HG03439 (cell line): ENCODE measurements around the gene YTHDC1.
A peak's percentile ranks its signal among the peaks of the same experiment; 100 is the strongest.

Experiments
- ATAC-seq: cut with Tn5 transposase; IDR thresholded peaks from one replicate; pipeline ENCODE4 v1.9.1; 2021; ENCODE audit warnings: mild to moderate bottlenecking, moderate library complexity; ENCODE audit not compliant: unreplicated experiment

YTHDC1 gene

DNA sequence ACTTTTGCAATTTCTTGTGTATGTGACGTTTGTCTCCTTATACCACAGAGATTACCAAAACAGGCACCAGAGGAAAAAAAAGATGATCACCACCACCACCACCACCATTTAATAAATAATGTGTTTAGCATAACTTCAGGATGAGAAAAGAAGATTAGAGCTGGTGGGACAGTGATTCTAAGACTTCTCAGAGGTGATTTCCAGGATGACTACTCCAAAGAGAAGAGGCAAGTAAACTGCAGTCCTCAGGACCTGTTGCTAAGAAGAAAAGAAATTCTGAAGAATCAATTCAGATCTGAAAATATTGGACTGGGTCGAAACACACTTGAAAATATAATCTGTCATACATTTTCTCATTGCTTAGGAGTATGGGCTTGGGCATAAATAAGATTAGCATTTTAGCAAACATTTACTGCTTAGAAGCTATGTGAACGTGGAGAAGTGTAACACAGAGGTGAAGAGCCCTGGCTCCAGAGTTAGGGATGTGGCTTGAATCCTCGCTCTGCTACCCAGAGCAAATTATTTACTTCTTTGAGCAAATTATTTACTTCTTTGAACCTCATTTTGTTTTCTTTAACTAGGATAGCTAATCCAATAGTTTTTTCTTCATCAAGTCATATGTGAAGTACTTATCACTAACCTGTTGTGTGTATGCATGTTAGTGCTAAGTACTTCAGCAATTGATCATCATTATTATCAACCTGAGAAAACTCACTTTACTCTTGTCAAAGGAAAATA lies 10.5 kb upstream of the YTHDC1 start:
- ATAC-seq = no peak

DNA sequence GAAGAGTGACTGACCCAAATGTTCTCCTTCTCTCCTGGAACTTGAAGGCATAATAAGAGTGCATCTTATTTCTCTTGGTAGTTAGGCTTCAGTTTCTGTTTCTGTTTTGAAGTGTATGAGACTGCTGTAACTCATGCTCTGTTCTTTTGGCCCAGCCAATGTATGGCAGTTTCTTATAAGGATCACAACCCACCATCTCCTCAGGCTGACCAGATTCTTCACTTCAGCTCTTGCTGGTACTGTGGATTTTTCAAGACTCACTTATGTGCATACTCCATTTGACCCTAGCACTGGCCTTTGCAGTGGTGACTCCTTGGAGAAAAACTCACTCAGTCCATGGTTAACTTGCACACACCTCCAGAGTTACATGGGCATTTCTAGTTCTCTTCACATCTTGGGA lies 9.6 kb upstream of the YTHDC1 start:
- peak; percentile 81 for ATAC-seq

- ATAC-seq = no peak
These were observed 9.1 kb upstream of the YTHDC1 start for GRCh38 chr4:68358988-68359387.

- no peak for ATAC-seq
These were observed 2.9 kb upstream of the YTHDC1 start for GRCh38 chr4:68352791-68353190.

- peak; percentile 3 for ATAC-seq
These were observed 626 bp downstream of the YTHDC1 start for GRCh38 chr4:68349279-68349648.

DNA sequence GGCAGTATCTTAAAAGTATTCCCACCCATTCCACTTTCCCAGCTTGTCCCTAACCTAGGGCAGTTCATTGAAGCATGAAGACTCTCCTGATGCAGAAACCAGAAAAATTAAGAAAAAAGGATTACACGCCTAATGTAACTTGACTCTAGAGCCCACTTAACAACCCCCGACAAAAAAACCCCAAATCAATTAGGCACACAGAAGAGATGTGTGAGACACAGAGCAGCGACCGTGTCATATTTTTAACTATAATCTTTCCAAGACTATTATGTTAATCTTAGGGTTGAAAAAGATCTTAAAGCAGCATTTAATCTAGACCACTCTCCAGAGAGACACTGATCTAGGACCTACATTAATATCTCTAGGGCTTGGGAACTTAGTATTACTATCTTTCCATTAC lies 1.3 kb downstream of the YTHDC1 start:
- no peak for ATAC-seq

GRCh38 chr4:68347845-68348244 lies 2.0 kb downstream of the YTHDC1 start:
- no peak for ATAC-seq

GRCh38 chr4:68346461-68346860 lies 3.4 kb downstream of the YTHDC1 start:
- ATAC-seq = no peak

DNA sequence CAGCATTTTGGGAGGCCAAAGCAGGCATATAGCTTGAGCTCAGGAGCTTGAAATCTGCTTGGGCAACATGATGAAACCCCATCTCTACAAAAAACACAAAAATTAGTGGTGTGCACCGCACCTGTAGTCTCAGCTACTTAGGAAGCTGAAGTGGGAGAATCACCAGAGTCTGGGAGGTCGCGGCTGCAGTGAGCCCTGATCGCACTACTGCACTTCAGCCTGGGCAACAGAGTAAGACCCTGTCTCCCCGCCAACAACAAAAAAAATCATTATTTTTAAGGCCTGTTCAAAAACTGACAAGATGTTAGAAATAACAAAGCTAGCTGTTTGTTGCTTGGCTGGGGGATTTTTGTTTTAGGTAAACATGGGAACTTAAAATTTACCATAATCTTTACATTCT lies 5.1 kb downstream of the YTHDC1 start:
- no peak for ATAC-seq

GRCh38 chr4:68344049-68344448 lies 5.8 kb downstream of the YTHDC1 start:
- ATAC-seq = no peak

GRCh38 chr4:68342134-68342533 lies 7.8 kb downstream of the YTHDC1 start:
- no peak for ATAC-seq

DNA sequence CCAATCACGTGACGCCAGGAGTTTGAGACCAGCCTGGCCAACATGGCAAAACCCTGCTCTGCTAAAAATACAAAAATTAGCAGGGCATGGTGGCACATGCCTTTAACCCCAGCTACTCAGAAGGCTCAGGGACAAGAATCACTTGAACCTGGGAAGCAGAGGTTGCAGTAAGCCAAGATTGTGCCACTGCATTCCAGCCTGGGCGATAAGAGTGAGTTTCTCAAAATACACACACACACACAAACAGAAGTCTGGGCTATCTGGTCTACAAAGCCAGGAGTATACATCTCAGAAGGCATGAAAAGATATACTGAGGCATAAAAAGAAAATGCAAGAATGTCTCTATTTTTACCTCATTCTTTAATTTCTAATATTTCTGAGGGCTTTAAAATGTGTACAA lies 11.3 kb downstream of the YTHDC1 start:
- no peak for ATAC-seq

DNA sequence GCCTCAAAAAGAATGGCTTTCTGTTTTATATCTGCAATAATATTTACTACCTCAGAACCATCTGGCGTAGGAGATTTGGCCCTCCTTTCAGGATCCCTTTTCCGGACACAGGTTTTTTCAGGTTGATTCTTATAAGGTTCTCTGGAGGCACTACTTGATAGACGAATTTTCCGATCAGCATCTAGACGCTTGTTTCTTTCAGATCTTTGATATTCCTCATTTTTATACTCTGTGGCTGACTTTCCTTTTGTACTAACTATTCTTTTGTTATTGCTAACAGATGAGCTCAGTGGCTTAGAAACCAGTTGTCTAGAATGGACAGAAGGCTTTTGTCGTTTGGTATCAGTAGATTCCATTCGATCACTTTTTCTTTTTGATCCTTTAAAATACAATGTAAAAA lies 12.4 kb downstream of the YTHDC1 start:
- ATAC-seq = no peak

- no peak for ATAC-seq
These were observed 12.9 kb downstream of the YTHDC1 start for GRCh38 chr4:68337004-68337403.

DNA sequence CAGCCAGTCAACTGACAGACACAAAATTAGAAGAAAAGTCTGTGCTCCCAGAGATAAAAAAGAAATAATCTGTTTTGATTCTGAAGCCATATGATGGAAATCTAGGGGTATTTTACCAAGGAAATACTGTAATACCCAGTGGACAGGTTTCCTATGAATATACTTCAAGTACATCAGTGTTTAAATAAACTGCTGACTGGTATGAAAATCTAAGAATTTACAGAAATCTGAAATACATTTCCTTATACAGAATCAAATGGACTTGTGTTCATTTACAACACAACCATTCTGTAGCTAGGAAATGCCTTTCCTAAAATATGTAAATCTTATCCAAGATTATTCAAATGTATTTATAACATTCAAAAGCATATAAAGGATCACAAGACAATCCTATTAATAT lies 13.4 kb downstream of the YTHDC1 start:
- no peak for ATAC-seq

DNA sequence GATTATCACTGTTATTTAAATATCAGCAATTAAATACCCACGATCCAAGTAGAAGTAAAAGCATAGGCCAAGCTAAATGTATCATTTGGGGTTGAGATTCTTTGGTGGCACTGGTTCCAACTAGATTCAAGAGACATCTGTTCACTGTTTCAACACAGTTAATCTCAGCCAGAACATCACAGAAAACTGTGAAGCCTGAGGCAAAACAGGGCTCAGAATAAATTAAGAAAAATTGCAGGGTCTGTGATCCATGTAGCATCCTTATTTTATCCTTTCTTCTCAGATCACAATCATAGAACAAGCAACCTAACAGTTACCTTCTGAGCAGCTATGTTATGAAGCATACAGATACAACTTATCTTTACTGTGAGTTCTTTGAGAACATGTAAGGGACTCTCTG lies 23.7 kb downstream of the YTHDC1 start:
- ATAC-seq = no peak

DNA sequence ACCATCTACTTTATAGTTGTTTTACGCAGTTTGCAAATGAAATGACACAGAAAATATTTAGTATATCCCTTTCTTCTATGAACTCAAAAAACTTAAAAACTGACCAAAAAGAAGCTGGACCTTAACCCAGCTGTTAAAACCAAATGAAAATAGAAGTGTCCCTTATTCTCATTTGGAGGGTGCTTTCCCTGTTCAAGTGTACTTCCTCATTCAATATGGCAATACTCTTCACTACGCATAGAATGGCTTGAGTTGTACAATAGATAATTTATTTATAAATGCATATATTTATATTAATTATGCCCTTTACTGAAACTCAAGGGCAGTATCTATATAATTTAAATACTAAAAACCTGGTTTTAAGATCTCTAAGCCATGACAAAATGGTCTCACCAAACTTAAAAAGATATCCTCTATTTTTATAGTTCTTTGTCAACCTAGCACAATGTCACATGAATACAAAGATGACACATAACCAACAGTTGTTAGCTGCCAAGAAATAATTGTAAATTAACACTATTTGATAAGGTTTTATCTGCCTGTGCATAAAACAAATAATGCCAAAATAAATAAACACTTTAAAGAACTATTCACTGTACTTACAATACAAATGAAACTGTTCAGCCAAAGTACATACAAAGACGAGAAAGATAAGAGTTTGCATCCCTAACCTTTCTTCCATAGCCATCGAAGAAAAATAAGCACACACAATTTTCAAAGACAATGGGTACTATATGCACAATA lies 25.2 kb downstream of the YTHDC1 start:
- ATAC-seq = no peak

- ATAC-seq = no peak
These were observed 30.9 kb downstream of the YTHDC1 start for GRCh38 chr4:68319040-68319439.

DNA sequence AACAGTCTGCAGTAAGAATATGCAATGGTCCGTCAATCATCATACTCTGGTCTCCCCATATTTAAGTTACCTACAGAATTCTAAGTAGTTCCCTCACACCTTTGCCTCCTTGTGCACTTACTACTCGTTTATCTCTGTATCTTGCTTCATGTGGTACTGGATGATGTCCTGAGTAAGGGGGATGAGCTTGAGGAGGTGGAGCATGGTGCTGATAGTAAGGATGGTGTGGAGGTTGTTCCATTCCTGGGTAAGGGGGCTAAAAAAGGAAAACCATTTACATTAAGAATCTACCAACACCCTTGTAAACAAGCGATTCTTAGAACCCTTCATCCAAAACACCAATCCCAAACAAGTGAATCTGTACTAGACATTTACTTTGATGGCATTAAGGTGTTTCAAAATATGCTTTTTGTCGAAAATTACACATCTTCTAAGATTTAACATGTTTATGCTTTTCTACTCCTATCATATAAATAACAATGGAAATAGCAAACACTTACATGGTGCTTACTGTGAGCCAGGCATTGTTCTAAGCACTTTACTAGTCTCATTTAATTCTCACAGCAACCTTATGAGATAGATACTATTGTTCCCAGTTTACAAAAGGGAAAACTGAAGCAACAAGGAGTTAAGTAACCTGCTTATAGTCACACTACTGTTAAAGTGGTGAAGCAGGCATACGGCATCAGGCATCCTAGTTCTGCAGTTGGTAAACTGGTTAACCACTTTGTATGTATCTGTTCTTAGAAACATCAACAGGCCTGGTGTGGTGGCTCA lies 33.5 kb downstream of the YTHDC1 start:
- ATAC-seq = no peak

- ATAC-seq = no peak
These were observed 39.1 kb downstream of the YTHDC1 start for GRCh38 chr4:68310651-68311247.

DNA sequence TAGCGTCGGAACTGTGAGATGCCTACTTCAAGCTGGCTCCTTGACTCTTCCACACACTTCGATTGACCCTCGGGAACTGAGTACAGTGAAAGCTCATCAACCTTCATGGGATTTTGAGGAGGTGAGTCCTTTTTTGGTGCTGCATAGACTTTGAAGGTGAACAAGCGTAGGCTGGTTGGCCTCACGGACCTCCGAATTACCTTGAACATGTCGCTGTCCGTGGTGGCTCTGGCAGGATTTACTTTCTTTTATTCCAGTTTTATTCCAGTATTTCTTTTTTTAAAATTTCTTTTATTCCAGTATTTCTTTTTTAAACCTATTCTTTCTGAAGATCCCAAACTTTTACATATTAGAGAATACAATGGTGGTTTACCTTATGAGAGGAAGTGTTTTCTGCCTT lies 45.2 kb downstream of the YTHDC1 start:
- no peak for ATAC-seq
